Right kidney (tissue), 1 donor: ENCODE measurements around the gene SPTB.

Experiments
- DNase-seq: peaks from one replicate; pipeline ENCODE4 v3.0.0-alpha.2; 2016

The SPTB gene

DNA sequence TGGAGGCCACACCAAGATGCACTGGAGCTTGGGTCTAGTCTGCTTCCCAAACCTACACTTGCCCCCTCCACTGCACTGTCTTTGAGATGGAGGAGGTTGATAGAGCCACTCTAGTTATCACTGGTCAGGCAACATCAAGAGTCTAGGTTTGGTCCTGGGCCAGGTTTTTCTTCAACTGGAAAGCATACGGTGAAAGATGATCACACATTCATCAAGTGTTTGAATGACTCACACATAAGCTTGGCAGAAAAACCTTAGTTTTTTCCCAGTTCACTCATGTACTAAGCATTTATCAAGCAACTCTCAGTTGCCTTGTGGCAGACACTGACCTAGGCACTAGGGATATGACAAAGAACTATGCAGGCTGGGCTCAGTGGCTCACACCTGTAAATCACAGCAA is 91.0 kb downstream of the SPTB start:
- DNase-seq, result no peak

DNA sequence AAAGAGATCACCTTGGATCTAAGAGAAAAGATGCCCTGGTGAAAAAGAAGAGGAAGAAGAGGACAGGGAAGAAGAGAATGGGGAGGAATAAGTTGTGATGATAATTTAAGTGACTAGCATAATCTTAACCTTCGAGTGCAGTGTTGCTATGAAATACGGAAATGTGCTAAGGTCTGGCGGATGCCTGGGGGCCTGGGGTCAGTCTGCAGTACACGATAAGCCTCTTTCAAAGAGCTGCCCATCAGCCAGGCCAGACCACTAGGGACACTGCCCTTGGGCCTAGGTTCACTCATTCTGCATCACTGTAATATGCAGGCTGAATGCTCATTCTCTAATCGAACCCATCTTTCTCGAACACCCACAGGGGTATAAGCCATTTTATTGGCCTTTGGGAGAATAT is 92.1 kb downstream of the SPTB start:
- no peak for DNase-seq

DNA sequence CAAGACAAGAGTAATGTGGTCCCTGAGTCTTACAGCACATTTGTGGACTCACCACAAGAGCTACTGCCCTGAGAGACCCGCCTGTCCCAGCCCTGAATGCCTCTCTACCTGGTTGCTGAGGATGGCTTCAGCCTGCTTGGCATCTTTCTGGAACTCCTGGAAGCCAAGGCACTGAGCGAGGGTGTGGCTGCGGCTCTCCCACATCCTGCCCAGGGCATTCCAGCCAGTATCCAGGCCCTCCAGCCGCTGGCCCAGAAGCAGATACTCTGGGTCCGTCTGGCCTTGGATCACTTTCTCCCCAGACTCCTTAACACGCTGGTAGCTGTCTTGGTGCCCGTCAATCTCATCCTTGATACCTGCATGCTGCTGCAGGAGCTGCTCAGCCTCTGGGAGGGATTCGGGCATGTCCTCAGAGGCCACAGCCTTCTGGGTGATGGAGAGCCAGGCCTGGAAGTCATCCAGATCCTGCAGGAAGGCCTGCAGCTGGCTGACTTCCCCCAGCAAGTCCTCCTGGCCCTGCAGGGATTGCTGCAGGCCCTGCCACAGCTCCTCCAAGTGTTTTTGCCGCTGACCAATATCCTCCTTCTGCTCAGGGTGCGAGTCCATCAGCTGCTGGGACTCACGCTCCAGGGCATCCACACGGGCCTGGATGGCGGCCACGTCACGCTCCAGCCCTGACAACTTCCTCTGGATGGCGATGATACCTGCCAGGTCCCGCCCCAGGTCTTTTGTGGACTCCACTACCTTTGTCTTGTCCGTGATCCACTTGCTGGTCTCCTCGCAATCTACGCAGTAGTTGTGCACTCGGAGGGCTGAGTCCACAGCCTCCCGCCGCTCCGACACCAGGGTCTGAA is 93.2 kb downstream of the SPTB start:
- DNase-seq, result no peak

DNA sequence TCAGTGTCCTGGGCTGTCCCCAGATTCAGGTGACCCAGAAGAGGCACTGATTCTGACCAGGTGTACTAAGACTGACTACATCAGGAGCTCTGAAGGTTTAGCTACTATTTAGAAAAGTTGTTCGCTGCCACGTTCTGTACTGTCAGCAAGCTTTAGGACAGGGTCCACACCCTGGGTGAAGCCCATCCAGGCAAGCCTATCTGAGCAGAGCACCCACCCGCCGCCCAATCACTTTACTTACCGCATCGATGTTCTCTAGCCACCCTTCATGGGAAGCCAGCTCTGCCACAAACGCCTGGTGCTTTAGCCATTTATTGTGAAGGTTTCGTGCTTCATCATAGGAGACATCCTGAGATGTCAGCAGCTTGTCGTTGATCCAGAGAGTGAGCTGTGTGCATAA is 95.7 kb downstream of the SPTB start:
- DNase-seq, result no peak

DNA sequence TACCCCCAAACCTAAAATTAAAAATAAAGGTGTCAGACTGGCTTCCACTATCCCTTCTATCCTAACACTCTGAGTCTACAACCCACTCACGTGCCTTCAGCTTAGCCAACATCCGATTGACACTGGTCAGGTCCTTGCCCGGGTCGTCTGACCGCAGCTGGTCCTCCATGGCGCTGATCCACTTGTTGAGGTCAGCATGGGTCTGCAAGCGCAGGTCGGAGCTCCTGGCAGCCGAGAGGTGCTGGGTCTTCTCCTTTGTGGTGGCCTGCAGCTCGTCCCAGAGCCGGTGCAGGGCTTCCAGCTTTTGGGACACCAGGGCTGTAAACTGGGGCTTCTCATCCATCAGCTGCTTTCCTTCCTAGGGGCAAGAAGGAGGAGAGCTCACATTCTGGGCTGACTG is 97.5 kb downstream of the SPTB start:
- no peak for DNase-seq

DNA sequence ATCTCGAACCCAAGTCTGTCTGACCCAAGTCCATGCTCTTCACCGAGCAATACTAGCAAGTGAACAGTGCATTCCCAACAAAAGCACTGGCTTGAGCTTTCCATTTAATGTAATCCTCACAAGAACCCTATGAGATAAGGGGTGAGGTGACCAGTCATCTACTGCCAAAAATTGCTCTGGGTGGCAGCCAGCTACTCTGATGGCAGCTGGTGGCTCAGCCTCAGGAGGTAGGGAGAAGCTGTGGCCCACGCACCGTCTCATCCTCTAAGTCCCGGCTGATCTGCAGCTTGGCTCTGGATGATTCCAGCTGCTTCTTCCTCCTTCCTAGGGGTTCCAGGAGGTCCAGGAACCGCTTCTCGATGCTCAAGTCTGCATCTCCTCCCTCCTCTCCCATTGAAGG is 100.2 kb downstream of the SPTB start:
- no peak for DNase-seq

DNA sequence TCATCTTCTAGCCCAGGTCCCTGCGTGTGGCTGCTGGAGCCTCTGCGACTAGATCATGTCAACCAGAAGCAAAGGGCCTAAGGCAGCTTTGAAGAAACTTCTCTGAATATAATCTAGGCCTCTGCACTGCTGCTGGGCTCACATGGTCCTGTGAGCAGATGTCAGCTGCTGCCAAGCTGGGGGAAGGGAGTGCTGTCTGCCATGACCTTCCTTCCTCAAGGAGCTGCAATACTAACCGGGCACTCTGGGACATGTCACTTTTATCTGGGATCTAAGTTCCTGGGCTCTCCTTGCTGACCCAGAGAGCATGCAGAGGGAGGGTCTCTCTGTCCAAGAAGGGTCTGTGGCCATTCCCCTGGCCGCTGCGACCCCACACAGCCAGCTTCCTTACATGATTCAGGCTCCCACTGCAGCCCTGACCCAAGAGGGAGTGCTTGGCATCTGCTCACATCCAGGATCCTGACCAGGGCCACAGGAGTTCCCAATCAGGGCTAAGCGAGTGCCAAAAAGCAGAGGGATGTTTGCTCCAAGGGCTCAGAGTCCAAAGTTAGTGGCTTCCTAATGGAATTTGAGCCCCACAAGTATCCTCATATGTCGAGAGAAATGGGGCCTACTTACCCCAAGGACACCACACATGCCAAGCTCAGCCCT is 101.5 kb downstream of the SPTB start:
- DNase-seq, result no peak

DNA sequence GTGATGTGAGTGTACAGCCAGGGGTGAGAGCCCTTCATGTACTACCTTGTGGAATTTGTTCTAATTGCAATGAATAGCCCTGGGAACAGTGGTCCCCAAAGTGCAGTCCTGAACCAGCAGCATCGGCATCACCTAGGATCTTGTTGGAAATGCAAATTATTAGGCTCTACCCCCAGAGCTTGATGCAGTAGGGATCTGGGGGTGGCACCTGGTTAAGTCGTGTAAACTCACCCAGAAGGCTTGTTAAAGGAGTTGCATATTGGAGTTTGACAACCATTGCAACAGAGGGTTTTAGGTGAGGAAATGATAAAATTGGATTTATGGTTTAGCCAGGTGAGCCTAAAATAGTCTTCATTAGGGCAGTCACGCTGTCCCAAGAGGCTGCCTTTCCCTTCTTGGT is 102.2 kb downstream of the SPTB start:
- DNase-seq, result no peak

DNA sequence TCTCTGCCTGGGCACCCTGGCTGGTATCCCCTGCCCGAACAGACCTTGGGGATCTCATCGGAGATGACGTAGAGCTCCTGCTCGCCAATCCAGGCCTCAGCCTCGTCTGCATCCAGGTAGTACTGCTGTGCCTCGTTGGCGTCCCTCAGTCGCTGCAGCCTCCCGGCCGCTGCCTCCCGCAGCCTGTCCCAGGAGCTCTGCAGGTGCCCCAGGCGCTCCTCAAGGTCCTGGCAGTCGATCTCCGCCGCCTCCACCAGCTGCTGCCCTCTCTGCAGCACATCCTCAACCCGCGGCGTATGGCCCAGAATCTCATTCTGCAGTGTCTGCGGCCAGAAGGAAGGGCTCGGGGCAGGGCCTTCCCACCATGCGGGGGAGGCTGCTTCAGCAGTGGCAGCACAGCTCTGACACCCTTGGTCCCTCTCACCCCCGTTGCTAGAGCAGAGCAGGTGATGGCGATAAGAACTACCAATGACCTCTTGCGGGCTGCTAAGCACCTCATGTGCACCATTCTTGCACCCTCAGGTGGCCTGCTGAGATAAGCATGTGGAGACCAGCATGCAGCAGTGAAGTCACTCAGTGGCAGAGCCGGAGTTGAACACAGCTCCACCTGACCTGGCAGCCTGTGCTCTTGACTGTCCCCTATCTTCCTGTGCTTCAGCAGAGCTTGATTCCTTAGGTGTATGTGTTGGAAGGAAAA is 104.5 kb downstream of the SPTB start:
- DNase-seq, result no peak

DNA sequence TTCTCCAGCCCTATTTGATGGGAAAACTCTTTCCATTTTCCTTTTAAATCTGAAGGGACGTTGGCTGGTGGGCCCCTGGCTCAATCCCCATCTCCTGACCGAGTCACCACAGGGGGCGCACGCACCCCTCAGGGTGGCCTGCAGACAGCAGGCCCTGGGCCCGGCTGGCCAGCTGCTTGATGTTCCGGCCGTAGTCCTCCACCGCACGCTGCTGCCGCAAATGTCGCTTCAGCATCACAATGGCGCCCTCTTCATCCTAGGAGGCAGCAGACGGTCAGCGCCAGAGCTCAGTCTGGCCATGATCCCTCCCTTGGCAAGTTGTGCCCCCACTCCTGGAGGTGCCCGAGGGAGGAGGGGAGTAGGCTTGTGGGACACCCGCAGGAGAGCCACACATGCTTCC is 105.4 kb downstream of the SPTB start:
- DNase-seq, result no peak

DNA sequence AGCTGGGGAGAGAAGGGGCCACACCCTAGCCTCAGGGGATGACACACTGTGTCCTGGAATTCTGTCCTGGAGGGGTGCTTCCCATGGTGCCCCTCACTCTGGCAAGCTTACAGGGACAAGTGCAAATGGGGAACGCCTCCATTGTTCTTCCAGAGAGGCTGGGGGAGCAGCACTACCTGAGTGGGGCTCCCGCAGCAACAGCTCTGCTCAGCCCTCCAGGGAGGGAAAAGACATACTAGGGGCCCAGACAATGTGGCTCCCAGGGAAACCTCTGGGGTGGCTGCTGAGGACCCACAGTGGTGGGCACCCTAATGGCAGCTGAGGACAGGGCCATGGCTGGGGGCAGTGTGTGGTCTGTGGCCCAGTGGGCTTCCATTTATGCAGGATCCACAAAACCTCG is 106.1 kb downstream of the SPTB start:
- DNase-seq, result no peak

DNA sequence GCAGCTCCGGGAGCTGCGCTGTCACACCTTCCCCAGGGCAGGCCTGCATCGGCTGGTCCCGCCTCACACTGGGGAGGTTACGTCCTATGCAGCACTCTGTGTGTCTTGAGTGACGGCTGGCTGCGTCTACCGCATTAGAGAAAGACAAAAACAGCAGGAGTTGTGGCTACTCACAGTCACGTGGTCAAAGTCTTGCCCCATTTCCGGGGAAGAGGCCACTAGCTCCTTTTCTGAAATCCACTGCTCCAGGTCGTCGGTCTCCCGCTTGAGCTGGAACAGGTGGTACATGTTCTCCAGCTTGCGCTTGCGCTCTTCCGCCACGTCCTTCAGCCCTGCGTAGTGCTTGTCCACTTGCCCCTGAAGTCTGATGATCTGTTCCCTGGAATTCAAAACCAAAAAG is 106.7 kb downstream of the SPTB start:
- no peak for DNase-seq

DNA sequence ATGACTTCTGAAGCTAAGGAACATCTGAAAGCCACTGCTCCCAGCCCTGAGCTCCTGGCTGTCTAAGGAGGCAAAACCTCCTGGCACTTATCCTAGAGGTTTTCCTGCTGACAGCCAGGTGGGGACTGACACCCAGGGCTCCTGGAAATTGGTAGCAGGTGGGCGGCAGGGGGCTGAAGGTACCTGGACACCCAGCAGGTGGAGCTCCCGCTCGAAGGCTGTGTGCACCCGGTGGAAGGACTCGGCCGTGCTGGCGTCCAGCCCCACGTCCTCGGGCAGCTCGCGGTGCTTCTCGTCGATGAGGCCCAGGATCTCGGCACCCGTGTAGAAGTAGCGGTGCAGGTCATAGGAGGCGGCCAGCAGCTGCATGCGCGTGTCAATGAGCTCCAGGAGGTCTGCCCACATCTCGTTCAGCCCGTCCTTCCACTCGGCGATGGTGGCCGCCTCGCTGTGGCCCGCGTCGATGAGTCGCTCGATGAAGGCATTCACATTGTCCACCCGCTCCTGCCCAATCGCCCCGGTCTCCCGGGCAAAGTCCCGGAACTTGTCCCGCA is 107.2 kb downstream of the SPTB start:
- DNase-seq, result no peak

DNA sequence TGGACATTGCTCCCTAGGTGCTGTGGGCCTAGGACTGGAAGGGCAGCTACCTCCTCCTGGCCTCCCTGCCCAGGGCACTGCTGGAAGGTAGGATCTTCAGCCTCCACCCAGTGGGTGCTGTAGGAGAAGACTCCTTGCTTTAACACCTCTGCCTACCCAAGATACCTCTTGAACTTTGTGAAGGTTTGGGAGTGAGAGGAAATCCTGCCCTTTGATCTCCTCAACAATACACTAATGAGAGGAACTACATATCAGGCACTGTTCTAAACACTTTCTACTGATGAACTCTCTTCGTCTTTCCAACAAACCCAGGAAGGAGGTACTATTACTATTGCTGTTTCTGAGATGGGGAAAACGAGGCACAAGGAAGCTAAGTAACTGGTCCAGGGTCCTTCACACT is 108.5 kb downstream of the SPTB start:
- no peak for DNase-seq

DNA sequence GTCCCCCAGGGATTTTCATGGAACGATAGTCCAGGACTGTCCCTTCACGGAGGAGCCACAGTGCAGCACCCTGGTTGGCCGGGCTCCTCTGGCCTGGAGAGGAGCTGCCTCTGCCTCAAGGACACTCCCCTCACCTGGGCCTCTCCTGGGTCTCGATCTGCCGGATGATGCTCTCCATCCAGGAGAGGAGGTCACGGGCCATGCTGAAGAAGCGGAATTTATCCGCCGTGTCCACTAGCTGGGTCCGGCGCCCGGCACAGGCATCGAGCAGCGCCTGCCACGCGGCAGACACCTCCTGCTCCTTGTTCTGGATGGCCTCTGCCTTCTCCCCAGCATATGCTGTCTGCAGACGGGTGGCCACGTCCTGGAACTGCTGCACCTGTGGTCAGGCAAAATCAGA is 109.0 kb downstream of the SPTB start:
- no peak for DNase-seq

DNA sequence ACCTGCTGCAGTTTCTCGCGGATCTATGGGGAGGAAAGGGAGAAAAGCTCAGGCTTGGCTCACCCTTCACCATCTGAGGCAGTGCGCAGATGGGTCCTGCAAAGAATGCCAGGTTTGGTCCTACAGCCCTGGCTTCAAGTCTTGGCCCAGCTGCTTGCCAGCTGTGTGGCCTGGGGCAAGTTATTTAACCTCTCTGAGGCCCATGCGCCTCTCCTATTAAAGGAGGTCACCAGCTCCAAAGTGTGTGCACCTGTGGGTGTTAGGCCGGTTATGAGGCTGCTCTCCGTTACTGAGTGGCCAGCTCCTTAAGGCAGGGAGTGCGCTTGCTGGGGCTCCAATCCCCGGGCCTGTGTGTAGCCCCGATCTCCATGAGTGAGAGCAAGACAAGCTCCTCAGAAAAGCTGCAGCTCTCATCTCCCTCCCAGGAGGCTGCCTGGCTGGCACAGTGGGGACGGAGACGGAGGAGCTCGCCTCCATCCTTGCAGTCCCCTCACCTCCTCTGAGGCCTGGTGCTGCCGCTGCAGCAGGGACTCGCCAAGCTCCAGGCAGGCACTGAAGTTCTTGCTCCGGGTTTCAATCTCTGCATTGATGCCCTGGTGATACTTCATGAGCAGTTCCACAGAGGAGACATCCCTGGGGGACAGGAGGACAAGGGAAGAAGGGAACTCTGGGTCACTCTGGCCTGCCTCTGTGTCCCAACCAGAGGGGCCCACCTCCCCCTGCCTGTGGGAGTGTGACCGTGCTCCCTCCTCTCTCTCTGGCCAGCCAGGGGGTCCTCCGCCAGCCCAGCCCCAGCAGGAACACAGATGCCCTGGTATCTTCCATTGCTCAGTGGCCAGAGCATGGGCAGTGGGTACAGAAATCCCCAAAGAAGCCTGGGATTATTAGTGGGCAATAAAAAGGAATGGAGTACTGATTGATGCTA is 110.3 kb downstream of the SPTB start:
- no peak for DNase-seq

DNA sequence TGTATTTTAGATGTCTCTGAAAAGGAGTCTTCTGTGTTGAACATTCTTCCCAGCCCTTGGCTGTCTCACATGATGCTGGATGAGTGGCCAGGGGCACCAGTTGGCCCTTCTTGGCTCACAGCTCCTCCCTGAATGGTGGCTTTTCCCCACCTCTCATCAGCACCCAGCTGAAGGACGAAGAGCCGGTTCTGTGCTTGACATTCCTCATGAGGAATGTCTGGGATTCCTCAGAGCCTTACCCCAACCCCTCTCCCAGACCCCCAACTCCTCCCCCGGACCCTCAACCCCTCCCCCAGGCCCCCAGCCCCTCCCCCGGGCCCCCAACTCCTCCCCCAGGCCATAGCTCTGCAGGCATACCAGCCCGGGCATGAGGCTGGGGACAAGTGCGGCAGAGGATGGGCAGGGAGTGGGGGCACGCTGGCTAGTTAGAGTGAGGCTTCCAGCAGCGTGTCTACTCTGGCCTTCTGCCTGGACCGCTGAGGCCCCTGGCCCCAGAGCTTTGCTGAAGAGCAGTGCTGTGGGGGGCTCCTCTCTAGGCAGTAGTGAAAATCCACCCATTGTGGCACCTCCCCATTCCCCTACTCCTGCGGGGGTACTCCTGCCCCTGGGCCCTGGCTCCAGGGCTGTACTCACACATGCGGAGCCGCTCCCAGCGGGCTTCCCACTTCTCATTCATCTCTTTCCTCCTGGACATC is 111.2 kb downstream of the SPTB start:
- DNase-seq, result no peak

DNA sequence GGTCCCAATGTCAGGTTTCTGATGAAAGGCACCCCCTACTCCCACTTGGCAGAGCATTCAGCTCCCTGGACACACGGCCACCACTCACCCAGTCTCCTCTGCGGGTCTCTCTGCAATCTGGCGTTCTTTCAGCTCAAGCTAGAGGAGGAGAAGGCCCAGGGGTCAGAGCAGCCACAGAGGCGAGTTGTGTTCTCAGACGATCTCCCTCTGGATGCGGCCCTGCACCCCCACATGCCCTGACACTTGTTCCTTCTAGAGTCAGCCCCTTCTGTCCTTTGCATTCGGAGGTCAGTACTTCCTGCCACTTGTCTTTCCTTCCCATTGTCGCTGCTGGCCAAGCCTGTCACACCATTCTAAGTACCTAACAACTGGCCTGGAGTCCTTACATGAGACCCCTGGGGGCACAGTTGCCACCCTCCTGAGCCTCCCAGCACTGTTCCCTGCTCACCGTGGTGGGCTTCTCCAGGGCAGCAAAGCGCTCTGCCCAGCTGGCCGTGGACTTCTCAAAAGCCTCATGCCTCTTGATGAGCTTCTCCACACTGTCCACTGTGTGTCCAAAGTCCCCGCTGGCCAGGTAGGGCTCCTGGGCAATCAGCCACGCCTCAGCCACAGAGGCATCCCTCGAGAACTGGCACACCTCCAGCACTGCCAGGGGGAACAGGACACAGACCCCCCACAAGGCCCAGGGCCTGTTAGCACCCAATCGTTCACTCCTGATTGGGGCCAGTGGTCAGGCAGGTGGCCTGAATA is 112.3 kb downstream of the SPTB start:
- no peak for DNase-seq

DNA sequence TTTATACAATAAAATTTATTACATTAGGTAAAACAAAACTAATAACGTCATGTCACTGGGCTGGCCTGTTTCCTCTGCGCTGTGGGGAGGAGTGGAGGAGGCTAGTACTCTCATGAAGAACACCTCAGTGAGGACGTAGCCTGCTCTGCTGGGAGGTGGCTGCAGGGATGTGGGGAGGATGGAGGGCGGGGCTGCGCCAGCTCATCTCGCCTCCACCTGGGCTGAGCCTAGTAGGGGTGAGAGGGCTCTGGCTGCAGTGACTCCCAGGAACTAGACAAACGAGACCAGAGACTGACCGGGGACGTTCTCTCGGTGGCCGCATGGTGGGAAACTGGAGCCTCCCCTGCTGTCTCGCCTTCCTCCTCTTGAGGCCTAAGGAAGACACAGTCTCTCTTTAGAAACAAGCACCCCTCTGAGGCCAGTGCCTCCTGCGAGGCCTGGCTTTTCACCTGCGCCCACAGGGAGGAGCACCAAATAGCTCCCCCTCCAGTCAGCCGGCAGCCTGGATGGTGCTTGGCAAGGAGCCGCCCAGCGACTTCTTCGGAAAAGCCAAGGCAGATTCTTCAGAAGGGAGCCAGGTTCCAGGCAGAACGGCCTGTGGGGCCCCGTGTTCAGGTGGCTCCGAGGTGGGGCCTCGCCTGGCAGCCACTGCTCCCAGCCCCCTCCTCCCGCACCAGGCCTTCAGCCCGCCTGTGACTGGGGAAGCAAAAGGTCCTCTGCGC is 113.1 kb downstream of the SPTB start:
- DNase-seq, result no peak

DNA sequence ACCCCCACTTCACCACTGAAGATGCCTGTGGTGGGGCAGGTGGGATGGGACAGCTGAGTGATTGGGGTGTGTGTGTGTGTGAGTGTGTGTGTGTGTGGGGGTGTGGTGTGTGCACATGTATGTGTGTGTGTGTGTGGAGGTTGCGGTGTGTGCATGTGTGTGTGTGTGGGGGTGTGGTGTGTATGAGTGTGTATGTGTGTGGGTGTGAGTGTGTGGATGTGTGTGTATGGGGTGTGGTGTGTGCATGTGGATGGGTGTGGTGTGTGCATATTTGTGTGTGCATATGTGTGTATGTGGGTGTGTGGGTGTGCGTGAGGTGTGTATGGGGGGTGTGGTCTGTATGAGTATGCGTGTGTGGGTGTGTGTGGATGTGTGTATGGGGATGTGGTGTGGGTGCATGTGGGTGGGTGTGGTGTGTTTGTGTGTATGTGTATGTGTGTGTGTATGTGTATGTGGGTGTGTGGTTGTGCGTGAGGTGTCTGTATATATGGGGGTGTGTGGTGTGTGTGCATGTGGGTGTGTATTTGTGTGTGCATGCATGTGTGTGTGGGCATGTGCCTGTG is 113.9 kb downstream of the SPTB start:
- DNase-seq, result no peak
